Measurements from ENCODE around the gene ARHGAP22. TPM values are rescaled to one million over a fixed set of nuclear protein-coding genes. Genes with fewer than 3 reads are reported as not detected.

Gene ARHGAP22
- total RNA-seq, 4 donors from 2014 or later: 2.2 to 9.1 (median 4.8) TPM

DNA sequence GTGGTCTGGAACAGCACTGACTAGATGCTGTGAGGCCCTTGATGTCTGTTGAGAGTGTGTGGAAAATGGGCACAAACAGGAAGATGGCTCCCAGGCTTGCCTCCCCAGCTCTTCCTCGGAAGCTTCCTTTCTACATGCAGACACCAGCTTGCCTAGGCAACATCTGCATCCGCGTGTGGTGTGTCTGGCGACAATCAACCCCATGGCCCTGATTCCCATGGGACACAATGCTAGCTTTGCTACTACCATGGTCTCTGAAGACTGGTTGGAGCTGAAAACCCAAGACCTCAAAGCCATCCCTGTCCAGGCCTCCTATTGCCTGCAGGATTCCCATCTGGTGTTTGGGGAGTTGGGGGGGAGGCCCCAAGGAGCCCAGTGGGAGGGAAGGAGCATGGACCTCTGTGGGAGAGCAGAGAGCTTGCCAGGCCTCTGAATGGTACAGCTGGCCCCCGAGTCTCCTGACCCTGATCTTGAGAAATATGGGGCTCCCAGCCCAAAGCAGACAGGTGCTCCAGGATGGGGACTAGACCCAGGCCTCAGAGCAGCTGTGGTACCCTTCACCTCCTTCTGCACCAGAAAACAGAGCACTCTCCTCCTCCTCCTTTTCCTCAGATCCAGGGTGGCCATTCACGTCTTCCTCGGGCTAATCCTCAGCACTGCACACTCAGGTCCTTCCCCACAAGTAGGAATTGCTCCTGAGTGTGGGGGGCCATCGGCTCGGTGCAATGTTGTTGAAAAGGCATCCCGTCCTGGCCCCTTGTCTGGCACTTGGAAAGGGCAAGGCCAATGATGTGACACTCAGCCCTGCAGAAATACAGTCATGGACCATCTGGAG, 57.6 kb downstream of the ARHGAP22 start:
- H3K27me3 ChIP-seq: no peaks in the 10 kb centered on the region
- WGBS: 90% methylated on average over 10 of the region's 10 CpGs
- H3K4me3 ChIP-seq: no peak overlapping the region
- H3K9me3 ChIP-seq: no peaks in the 10 kb centered on the region
- intact Hi-C loops (cut with DNase I): no loop called here
- TF ChIP-seq, protein P1, sequence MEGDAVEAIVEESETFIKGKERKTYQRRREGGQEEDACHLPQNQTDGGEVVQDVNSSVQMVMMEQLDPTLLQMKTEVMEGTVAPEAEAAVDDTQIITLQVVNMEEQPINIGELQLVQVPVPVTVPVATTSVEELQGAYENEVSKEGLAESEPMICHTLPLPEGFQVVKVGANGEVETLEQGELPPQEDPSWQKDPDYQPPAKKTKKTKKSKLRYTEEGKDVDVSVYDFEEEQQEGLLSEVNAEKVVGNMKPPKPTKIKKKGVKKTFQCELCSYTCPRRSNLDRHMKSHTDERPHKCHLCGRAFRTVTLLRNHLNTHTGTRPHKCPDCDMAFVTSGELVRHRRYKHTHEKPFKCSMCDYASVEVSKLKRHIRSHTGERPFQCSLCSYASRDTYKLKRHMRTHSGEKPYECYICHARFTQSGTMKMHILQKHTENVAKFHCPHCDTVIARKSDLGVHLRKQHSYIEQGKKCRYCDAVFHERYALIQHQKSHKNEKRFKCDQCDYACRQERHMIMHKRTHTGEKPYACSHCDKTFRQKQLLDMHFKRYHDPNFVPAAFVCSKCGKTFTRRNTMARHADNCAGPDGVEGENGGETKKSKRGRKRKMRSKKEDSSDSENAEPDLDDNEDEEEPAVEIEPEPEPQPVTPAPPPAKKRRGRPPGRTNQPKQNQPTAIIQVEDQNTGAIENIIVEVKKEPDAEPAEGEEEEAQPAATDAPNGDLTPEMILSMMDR (IDR thresholded peaks at IDR 0.05): no peak
- TF ChIP-seq POLR2AphosphoS5 (IDR thresholded peaks at IDR 0.05) (no peak), POLR2A (IDR thresholded peaks at IDR 0.05; ENCODE audit: low read depth) (no peak), EP300 (IDR thresholded peaks at IDR 0.05) (no peak)
- DNase-seq (ENCODE audit: extremely low spot score): no peak
- peaks cover 4 to 8% (median 4%) of the 10 kb centered on the region in 4 donors for H3K4me1 ChIP-seq
- H3K27ac ChIP-seq (replicated peaks in 1 of 4): no peak overlapping the region
- no peaks in the 10 kb centered on the region for H3K36me3 ChIP-seq

DNA sequence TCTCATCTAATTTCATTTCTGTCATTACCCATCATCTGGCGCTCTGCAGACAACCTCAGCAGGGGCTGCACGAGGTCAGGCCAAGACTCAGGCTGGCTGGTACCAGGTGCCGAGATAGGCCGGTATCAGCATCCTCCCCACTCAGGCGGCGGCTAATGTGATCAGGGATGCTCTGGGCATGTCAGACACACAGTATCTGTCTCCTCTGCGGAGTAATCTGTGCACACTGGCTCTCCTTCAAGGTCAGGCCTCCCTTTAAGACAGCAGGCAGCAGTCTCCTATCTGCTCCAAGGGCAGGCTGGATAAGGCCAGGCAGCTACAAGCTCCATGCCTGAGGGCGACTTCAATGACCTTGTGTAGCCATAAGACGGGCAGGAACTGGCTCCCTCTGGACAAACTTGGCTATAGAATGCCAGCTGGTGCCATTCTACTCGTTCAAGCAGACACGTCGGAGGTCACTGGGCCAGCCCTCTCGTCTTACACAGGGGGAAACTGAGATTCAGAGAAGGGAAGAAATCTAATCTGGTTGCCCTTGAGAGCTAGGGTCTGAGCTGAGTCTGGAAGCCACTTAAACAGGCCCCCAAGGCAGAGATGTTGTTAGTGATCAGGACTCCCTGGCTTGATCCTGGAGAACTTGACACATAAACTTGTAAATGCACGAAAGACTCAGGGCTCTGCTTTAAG, 59.3 kb downstream of the ARHGAP22 start:
- no peak for DNase-seq (ENCODE audit: extremely low spot score)
- no peaks in the 10 kb centered on the region for H3K9me3 ChIP-seq
- no peak overlapping the region for H3K4me3 ChIP-seq
- TF ChIP-seq EP300 (IDR thresholded peaks at IDR 0.05) (no peak), POLR2AphosphoS5 (IDR thresholded peaks at IDR 0.05) (no peak), POLR2A (IDR thresholded peaks at IDR 0.05; ENCODE audit: low read depth) (no peak)
- TF ChIP-seq, protein P1 (IDR thresholded peaks at IDR 0.05): no peak
- WGBS: 94% methylated on average over 11 of the region's 14 CpGs
- H3K27ac ChIP-seq (replicated peaks in 1 of 4): no peak overlapping the region
- no peaks in the 10 kb centered on the region for H3K27me3 ChIP-seq
- H3K4me1 ChIP-seq: no peaks in the 10 kb centered on the region
- no peaks in the 10 kb centered on the region for H3K36me3 ChIP-seq
- intact Hi-C loops (cut with DNase I): no loop called here

DNA sequence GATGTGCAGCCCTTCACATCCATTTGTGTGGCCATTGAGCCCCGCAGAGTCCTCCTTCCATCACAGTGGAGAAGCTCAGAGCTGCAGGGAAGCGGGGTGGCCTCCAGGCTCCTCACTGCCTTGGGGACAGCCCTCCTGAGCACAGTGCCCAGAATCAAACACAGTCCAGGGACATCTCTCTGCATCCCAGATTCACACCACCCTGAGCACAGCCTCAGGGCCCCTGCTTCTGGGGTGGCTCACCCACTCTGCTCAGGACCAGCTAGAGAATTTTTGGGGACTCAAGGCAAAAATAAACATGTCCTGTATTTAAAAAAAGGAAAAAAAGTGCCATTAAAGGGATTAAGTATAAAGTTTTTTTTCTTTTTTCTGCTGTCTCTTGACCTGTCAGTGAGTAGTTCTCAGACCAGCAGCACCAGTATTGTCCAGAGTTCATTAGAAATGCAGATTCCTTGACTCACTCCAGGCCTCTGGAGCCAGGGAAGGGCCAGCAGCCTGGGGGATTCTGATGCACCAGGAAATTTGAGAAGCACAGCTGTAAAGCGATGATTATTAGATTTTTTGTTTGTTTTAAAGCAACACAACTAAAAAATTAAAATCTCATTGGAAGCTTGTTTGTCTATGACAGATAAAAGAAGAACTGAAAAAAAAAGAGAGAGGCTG, 61.6 kb downstream of the ARHGAP22 start:
- H3K27ac ChIP-seq (replicated peaks in 1 of 4): no peak overlapping the region
- no peaks in the 10 kb centered on the region for H3K4me1 ChIP-seq
- intact Hi-C loops (cut with DNase I): no loop called here
- no peaks in the 10 kb centered on the region for H3K27me3 ChIP-seq
- no peaks in the 10 kb centered on the region for H3K36me3 ChIP-seq
- no peak overlapping the region for H3K4me3 ChIP-seq
- DNase-seq (ENCODE audit: extremely low spot score): no peak
- WGBS: 95% methylated on average over 3 of the region's 3 CpGs
- TF ChIP-seq, protein P1 (IDR thresholded peaks at IDR 0.05): no peak
- TF ChIP-seq POLR2A (IDR thresholded peaks at IDR 0.05; ENCODE audit: low read depth): no peak
- no peak for TF ChIP-seq POLR2AphosphoS5 (IDR thresholded peaks at IDR 0.05)
- TF ChIP-seq EP300 (IDR thresholded peaks at IDR 0.05): no peak
- H3K9me3 ChIP-seq: no peaks in the 10 kb centered on the region

DNA sequence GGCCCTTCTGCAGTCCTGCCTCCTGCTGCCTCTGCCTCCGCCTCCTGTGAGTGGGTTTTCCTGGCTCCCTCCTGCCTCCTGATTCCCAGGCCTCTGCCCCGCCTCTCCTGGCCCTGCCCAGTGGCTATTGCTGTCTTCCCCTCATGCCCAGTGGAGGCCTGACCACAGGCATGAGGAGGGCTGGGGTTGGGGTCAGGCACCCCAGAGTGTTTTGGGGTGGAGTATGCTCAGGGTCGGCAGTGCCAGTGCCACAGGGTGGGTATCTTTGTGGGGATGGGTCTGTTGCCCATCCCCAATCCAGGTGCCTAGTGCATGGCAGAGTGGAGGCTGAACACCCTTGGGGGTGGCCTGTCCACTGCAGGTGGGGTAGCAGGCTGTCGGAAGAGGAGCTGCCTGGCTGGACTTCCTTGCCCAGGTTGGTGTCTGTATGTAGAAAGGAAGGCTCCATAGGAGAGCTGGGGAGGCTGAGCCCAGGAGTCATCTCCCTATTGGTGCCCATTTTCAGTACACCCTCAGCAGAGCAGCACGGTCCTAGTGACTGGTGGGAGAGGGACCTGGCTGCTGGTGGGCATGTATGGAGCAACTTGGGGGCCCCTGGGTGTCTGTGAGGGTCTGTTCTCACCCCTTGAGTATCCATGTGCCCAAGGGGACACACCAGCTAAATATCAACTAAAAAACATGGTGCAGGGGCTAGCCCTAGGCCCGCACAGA, 62.2 kb downstream of the ARHGAP22 start:
- Histone ChIP-seq H3K27me3 (no peaks in the 10 kb centered on the region), H3K36me3 (no peaks in the 10 kb centered on the region), H3K9me3 (no peaks in the 10 kb centered on the region), H3K27ac (replicated peaks in 1 of 4) (no peak overlapping the region), H3K4me3 (no peak overlapping the region), H3K4me1 (no peaks in the 10 kb centered on the region)
- intact Hi-C loops (cut with DNase I): no loop called here
- 94% methylated on average over 4 of the region's 6 CpGs for WGBS
- TF ChIP-seq, protein P1 (IDR thresholded peaks at IDR 0.05): no peak
- no peak for TF ChIP-seq POLR2AphosphoS5 (IDR thresholded peaks at IDR 0.05)
- no peak for TF ChIP-seq POLR2A (IDR thresholded peaks at IDR 0.05; ENCODE audit: low read depth)
- TF ChIP-seq EP300 (IDR thresholded peaks at IDR 0.05): no peak
- DNase-seq (ENCODE audit: extremely low spot score): no peak
